ENCODE measurements around the gene GAS2L2. TPM values are rescaled to one million over a fixed set of nuclear protein-coding genes. Genes with fewer than 3 reads are reported as not detected.

The GAS2L2 gene
- total RNA-seq, 1 experiment from 2014 or later, result 0.15 TPM

DNA sequence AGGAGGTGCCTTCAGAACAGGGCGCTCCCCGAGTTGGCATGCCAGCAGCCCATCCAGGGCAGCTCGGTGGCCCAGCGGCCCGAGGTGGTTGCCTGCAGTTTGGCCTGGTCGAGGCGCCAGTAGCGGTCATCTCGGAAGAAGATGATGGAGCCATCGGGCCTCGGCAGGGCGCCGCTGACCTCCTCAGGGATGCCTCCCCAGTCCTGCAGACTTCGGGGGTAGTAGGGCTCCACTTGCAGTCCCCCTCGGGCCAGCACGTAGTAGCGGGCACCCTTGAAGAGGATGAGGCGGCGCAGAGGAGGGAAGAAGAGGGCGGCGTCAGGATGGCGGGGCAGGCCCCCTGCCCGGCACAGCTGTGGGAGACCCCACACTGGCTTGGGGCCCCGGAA, 13.4 kb upstream of the GAS2L2 start:
- Mint-ChIP-seq H3K27me3 (ENCODE audit: low read depth) (peaks cover 6% of the 10 kb centered on the region), H3K4me3 (no peak overlapping the region), H3K4me1 (peaks cover 17% of the 10 kb centered on the region), H3K9me3 (0 out of 2 replicates have a peak, but pooled peaks cover 3% of the 10 kb centered on the region), H3K36me3 (no peaks in the 10 kb centered on the region), H3K27ac (no peak overlapping the region)
- ATAC-seq (no peak), DNase-seq (ENCODE audit: low spot score) (no peak)
- ChIA-PET CTCF (interaction anchor here (0.8 to 4.6 kb wide), 7 partner anchors 11 to 43 kb away, joined by 3 to 161 read pairs (median 4); partner anchors contain the start of gene TAF15), POLR2A (no interaction called here)
- no peak for TF ChIP-seq ZNF232 (CRISPR knock-in tag; IDR thresholded peaks at IDR 0.05)
- no peak for TF ChIP-seq NFYB (CRISPR knock-in tag; conservative IDR thresholded peaks at IDR 0.05; ENCODE audit: low read depth)
- no peak for TF ChIP-seq TEAD1 (CRISPR knock-in tag; IDR thresholded peaks at IDR 0.05)
- TF ChIP-seq, protein P1, sequence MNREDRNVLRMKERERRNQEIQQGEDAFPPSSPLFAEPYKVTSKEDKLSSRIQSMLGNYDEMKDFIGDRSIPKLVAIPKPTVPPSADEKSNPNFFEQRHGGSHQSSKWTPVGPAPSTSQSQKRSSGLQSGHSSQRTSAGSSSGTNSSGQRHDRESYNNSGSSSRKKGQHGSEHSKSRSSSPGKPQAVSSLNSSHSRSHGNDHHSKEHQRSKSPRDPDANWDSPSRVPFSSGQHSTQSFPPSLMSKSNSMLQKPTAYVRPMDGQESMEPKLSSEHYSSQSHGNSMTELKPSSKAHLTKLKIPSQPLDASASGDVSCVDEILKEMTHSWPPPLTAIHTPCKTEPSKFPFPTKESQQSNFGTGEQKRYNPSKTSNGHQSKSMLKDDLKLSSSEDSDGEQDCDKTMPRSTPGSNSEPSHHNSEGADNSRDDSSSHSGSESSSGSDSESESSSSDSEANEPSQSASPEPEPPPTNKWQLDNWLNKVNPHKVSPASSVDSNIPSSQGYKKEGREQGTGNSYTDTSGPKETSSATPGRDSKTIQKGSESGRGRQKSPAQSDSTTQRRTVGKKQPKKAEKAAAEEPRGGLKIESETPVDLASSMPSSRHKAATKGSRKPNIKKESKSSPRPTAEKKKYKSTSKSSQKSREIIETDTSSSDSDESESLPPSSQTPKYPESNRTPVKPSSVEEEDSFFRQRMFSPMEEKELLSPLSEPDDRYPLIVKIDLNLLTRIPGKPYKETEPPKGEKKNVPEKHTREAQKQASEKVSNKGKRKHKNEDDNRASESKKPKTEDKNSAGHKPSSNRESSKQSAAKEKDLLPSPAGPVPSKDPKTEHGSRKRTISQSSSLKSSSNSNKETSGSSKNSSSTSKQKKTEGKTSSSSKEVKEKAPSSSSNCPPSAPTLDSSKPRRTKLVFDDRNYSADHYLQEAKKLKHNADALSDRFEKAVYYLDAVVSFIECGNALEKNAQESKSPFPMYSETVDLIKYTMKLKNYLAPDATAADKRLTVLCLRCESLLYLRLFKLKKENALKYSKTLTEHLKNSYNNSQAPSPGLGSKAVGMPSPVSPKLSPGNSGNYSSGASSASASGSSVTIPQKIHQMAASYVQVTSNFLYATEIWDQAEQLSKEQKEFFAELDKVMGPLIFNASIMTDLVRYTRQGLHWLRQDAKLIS (CRISPR knock-in tag; IDR thresholded peaks at IDR 0.05; ENCODE audit: borderline replicate concordance), result no peak
- TF ChIP-seq TP53 (CRISPR knock-in tag; IDR thresholded peaks at IDR 0.05), result no peak

DNA sequence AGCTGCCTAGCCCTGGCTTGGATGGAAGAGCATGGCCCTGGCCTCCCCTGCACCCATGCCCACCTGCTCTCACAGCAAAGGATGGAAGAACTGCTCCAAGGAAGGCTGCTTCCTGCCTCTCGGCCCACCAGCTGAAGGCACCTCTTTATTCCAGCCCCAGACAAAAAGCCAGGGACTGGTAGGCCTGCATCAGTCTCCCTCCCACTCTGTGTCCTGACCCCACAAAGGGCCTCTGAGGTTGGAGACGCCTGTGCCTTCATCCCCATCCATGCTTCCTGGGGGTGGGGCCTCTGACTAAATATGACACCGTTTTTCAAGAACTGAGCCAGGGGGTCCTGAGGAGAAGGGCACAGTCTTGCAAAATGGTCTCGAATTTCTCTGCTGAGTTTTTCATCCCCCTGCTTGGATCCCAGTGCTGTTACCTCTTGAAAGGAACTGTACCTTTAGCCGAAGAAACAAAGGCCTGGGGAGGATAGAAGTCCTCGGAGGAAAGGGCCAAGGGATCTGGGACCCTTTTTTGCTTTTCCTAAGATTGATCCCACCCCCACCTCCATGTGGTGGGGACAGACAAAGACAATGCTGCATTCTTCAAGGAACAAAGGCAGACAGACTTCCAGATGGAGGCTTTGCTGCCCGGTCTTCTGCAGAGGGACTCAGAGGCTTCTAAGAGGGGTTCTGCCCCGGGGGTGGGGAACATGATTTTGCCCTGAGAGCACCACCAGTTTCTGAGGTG, 12.9 kb upstream of the GAS2L2 start:
- no peak overlapping the region for H3K4me3 Mint-ChIP-seq
- H3K27me3 Mint-ChIP-seq (ENCODE audit: low read depth), result peaks cover 6% of the 10 kb centered on the region
- ATAC-seq (no peak), DNase-seq (ENCODE audit: low spot score) (no peak)
- no peak overlapping the region for H3K27ac Mint-ChIP-seq
- no peaks in the 10 kb centered on the region for H3K36me3 Mint-ChIP-seq
- POLR2A ChIA-PET, result no interaction called here
- H3K9me3 Mint-ChIP-seq, result 0 out of 2 replicates have a peak, but pooled peaks cover 3% of the 10 kb centered on the region
- peaks cover 17% of the 10 kb centered on the region for H3K4me1 Mint-ChIP-seq
- CTCF ChIA-PET, result interaction anchor here (1.6 to 5.8 kb wide), 9 partner anchors 8 to 210 kb away, joined by 5 to 161 read pairs (median 53); partner anchors contain the start of genes GAS2L2, MMP28 and TAF15
- TF ChIP-seq, protein P2, sequence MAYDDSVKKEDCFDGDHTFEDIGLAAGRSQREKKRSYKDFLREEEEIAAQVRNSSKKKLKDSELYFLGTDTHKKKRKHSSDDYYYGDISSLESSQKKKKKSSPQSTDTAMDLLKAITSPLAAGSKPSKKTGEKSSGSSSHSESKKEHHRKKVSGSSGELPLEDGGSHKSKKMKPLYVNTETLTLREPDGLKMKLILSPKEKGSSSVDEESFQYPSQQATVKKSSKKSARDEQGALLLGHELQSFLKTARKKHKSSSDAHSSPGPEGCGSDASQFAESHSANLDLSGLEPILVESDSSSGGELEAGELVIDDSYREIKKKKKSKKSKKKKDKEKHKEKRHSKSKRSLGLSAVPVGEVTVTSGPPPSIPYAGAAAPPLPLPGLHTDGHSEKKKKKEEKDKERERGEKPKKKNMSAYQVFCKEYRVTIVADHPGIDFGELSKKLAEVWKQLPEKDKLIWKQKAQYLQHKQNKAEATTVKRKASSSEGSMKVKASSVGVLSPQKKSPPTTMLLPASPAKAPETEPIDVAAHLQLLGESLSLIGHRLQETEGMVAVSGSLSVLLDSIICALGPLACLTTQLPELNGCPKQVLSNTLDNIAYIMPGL (CRISPR knock-in tag; IDR thresholded peaks at IDR 0.05), result no peak
- no peak for TF ChIP-seq NR1H2 (CRISPR knock-in tag; IDR thresholded peaks at IDR 0.05)
- no peak for TF ChIP-seq TEAD4 (CRISPR knock-in tag; IDR thresholded peaks at IDR 0.05)
- no peak for TF ChIP-seq FOXJ3 (CRISPR knock-in tag; IDR thresholded peaks at IDR 0.05; ENCODE audit: borderline replicate concordance)
- TF ChIP-seq RELA (CRISPR knock-in tag; IDR thresholded peaks at IDR 0.05; ENCODE audit: borderline replicate concordance), result no peak
- TF ChIP-seq, protein P3, sequence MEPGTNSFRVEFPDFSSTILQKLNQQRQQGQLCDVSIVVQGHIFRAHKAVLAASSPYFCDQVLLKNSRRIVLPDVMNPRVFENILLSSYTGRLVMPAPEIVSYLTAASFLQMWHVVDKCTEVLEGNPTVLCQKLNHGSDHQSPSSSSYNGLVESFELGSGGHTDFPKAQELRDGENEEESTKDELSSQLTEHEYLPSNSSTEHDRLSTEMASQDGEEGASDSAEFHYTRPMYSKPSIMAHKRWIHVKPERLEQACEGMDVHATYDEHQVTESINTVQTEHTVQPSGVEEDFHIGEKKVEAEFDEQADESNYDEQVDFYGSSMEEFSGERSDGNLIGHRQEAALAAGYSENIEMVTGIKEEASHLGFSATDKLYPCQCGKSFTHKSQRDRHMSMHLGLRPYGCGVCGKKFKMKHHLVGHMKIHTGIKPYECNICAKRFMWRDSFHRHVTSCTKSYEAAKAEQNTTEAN (CRISPR knock-in tag; IDR thresholded peaks at IDR 0.05), result no peak
- TF ChIP-seq, protein P4, sequence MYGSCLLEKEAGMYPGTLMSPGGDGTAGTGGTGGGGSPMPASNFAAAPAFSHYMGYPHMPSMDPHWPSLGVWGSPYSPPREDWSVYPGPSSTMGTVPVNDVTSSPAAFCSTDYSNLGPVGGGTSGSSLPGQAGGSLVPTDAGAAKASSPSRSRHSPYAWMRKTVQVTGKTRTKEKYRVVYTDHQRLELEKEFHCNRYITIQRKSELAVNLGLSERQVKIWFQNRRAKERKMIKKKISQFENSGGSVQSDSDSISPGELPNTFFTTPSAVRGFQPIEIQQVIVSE (CRISPR knock-in tag; IDR thresholded peaks at IDR 0.05; ENCODE audit: borderline replicate concordance), result no peak
- TF ChIP-seq ZNF396 (CRISPR knock-in tag; IDR thresholded peaks at IDR 0.05; ENCODE audit: borderline replicate concordance), result no peak
- no peak for TF ChIP-seq ZNF317 (CRISPR knock-in tag; IDR thresholded peaks at IDR 0.05; ENCODE audit: borderline replicate concordance, low read depth)
- TF ChIP-seq, protein P5, sequence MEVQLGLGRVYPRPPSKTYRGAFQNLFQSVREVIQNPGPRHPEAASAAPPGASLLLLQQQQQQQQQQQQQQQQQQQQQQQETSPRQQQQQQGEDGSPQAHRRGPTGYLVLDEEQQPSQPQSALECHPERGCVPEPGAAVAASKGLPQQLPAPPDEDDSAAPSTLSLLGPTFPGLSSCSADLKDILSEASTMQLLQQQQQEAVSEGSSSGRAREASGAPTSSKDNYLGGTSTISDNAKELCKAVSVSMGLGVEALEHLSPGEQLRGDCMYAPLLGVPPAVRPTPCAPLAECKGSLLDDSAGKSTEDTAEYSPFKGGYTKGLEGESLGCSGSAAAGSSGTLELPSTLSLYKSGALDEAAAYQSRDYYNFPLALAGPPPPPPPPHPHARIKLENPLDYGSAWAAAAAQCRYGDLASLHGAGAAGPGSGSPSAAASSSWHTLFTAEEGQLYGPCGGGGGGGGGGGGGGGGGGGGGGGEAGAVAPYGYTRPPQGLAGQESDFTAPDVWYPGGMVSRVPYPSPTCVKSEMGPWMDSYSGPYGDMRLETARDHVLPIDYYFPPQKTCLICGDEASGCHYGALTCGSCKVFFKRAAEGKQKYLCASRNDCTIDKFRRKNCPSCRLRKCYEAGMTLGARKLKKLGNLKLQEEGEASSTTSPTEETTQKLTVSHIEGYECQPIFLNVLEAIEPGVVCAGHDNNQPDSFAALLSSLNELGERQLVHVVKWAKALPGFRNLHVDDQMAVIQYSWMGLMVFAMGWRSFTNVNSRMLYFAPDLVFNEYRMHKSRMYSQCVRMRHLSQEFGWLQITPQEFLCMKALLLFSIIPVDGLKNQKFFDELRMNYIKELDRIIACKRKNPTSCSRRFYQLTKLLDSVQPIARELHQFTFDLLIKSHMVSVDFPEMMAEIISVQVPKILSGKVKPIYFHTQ (CRISPR knock-in tag; IDR thresholded peaks at IDR 0.05), result no peak
- no peak for TF ChIP-seq HMGA2 (CRISPR knock-in tag; IDR thresholded peaks at IDR 0.05)
- TF ChIP-seq SOX15 (CRISPR knock-in tag; IDR thresholded peaks at IDR 0.05), result no peak
- TF ChIP-seq, protein P6, sequence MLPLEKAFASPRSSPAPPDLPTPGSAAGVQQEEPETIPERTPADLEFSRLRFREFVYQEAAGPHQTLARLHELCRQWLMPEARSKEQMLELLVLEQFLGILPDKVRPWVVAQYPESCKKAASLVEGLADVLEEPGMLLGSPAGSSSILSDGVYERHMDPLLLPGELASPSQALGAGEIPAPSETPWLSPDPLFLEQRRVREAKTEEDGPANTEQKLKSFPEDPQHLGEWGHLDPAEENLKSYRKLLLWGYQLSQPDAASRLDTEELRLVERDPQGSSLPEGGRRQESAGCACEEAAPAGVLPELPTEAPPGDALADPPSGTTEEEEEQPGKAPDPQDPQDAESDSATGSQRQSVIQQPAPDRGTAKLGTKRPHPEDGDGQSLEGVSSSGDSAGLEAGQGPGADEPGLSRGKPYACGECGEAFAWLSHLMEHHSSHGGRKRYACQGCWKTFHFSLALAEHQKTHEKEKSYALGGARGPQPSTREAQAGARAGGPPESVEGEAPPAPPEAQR (CRISPR knock-in tag; IDR thresholded peaks at IDR 0.05), result no peak
